ENCODE measurements around the gene KLHL24.

DNA sequence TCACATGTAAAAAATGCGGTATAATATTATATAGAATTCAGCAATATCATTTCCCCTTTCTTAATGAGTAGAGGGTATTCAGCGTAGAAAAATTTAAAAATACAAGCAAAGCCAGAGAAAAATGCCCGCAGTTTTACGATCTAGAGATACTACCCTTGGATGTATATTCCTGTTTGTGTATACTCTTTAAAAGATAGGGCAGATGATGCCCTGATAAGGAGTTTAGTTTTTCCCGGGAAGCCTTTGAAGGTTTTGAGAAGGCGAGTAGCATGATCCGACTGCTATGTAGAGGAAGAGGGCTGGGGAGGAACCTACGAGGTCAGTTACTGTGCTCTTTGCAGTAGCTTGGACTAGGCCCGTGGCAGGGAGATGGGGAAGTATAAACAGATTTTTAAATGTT is 63.3 kb downstream of the KLHL24 start:
- TF ChIP-seq, protein P1, sequence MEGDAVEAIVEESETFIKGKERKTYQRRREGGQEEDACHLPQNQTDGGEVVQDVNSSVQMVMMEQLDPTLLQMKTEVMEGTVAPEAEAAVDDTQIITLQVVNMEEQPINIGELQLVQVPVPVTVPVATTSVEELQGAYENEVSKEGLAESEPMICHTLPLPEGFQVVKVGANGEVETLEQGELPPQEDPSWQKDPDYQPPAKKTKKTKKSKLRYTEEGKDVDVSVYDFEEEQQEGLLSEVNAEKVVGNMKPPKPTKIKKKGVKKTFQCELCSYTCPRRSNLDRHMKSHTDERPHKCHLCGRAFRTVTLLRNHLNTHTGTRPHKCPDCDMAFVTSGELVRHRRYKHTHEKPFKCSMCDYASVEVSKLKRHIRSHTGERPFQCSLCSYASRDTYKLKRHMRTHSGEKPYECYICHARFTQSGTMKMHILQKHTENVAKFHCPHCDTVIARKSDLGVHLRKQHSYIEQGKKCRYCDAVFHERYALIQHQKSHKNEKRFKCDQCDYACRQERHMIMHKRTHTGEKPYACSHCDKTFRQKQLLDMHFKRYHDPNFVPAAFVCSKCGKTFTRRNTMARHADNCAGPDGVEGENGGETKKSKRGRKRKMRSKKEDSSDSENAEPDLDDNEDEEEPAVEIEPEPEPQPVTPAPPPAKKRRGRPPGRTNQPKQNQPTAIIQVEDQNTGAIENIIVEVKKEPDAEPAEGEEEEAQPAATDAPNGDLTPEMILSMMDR (IDR thresholded peaks at IDR 0.05): no peak
- no peak for TF ChIP-seq POLR2A (IDR thresholded peaks at IDR 0.05)
